Glutamatergic neuron (in vitro differentiated cells): ENCODE measurements around the gene CRIP1. TPM values are rescaled to one million over a fixed set of nuclear protein-coding genes. Genes with fewer than 3 reads are reported as not detected.

Experiments used
- DNase-seq: peaks from one replicate; pipeline ENCODE4 v3.0.0; 2022
- H3K27ac Mint-ChIP-seq: one replicate; pipeline ENCODE4 v1.8.0; 2020; ENCODE audit warnings: mild to moderate bottlenecking, mixed read lengths, inconsistent platforms; ENCODE audit not compliant: unreplicated experiment
- H3K27me3 Mint-ChIP-seq: one replicate; pipeline ENCODE4 v1.8.0; 2020; ENCODE audit warnings: mild to moderate bottlenecking, moderate library complexity, mixed read lengths, inconsistent platforms; ENCODE audit not compliant: unreplicated experiment
- H3K36me3 Mint-ChIP-seq: one replicate; pipeline ENCODE4 v1.8.0; 2020; ENCODE audit warnings: mild to moderate bottlenecking, mixed read lengths, inconsistent platforms; ENCODE audit not compliant: unreplicated experiment
- H3K4me1 Mint-ChIP-seq: one replicate; pipeline ENCODE4 v1.8.0; 2020; ENCODE audit warnings: mild to moderate bottlenecking, low read depth, mixed read lengths, inconsistent platforms; ENCODE audit not compliant: unreplicated experiment
- H3K4me3 Mint-ChIP-seq: one replicate; pipeline ENCODE4 v1.8.0; 2020; ENCODE audit warnings: mild to moderate bottlenecking, mixed read lengths, inconsistent platforms; ENCODE audit not compliant: unreplicated experiment
- H3K9me3 Mint-ChIP-seq: one replicate; pipeline ENCODE4 v1.8.0; 2020; ENCODE audit warnings: mild to moderate bottlenecking, moderate library complexity, mixed read lengths, inconsistent platforms; ENCODE audit not compliant: unreplicated experiment
- total RNA-seq: library from RNA; stranded (reverse); fragmentation: NEBNext Ultra II Directional; extraction: Animal tissue kit (Norgen Biotek cat#: 25700); gene quantifications from one replicate; pipeline ENCODE4 v1.2.1, GENCODE V29; 2021; ENCODE audit not compliant: unreplicated experiment
- TF ChIP-seq, protein P1 (sequence below): fragments of 200-600 bp; sonication (generic); IDR thresholded peaks from one replicate; pipeline ENCODE4 v1.5.0; 2021; ENCODE audit not compliant: partially characterized antibody, unreplicated experiment

Gene CRIP1
- total RNA-seq, 1 donor from 2014 or later, result 49.3 TPM

DNA sequence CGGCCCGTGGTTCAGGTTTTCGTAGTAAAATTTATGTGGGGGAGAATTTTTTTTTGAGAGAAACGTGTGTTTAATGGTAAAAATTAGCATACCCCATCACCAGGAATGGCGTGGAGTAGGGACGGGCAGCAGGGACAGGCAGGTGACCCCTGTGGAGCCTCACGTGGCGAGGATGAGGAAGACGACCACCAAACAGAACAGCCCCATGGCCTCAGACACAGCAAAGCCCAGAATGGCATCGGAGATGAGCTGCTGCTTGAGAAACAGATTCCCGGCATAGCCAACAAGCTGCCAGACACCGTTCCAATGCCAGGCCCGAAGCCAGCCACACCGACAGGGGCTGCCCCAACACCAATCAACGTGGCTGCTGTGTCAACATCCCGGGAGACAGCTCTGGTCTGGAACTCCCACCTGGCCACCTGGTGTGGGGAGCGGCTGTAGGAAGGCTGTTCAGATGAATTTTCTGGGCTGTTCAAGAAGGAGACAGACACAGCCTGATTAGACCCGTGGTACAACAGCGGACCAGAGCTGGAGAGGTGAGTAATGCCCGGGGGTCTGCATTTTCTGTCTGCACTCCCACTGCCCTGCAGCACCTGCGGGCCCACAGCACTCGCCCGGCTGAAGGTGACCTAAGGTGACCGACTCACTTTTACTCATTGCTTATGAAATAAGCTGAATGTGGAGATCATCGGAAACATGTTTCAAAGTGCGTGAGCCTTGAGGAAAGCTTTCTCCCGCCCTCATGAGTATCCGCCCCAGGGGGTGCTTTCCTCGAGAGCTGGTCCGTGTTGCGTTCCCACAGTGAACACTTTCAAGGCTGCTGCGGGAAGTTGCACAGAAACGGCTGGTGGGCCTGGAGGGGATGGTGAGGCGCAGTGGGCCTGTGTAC lies 50.2 kb downstream of the CRIP1 start:
- DNase-seq, result no peak
- H3K36me3 Mint-ChIP-seq, result no peaks in the 10 kb centered on the region
- peaks cover 15% of the 10 kb centered on the region for H3K27me3 Mint-ChIP-seq
- no peak overlapping the region for H3K4me3 Mint-ChIP-seq
- H3K4me1 Mint-ChIP-seq, result no peaks in the 10 kb centered on the region
- H3K27ac Mint-ChIP-seq, result no peak overlapping the region
- peaks cover 13% of the 10 kb centered on the region for H3K9me3 Mint-ChIP-seq
- TF ChIP-seq, protein P1, sequence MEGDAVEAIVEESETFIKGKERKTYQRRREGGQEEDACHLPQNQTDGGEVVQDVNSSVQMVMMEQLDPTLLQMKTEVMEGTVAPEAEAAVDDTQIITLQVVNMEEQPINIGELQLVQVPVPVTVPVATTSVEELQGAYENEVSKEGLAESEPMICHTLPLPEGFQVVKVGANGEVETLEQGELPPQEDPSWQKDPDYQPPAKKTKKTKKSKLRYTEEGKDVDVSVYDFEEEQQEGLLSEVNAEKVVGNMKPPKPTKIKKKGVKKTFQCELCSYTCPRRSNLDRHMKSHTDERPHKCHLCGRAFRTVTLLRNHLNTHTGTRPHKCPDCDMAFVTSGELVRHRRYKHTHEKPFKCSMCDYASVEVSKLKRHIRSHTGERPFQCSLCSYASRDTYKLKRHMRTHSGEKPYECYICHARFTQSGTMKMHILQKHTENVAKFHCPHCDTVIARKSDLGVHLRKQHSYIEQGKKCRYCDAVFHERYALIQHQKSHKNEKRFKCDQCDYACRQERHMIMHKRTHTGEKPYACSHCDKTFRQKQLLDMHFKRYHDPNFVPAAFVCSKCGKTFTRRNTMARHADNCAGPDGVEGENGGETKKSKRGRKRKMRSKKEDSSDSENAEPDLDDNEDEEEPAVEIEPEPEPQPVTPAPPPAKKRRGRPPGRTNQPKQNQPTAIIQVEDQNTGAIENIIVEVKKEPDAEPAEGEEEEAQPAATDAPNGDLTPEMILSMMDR, result no peak

DNA sequence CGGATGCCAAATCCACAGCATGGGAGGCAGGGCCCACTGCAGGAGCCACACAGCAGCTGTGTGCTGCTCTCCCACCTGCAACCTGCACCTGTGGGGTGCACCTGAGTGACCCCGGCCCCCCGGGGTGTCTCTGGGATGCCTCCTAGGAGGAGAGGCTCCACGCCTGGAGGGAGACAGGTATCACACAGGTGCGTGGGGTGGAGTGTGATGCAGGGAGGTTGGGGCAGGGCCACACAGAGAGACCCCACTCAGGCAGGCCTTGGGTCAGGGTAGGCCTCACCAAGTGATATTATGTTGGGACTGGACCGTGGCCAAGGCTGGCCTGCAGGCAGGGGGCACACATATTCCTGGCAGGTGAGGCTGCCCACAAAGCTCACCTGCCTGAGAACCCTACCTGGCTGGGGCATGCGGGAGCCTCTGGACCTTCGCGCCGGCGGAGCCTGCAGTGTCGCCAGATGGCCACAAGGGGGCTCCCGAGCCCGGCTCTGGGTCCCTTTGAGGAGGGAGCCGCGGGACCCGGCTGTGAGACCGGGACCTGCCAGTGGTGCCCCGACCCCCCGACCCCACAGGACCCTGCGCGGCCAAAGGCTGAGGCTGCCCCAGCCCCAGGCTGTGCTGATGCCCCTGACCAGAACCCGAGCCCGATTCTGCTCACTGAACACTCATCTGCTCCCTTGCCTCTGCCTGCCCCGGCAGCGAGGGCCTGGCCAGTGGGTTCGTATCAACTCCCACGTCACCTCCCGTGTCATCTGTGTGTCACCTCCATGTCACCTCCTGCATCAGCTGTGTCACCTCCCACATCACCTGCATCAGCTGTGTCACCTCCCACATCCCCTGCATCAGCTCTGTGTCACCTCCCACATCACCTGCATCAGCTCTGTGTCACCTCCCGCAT lies 51.1 kb downstream of the CRIP1 start:
- TF ChIP-seq, protein P1, result peak; percentile 88
- H3K27ac Mint-ChIP-seq, result no peak overlapping the region
- peak; percentile 56 for DNase-seq
- H3K9me3 Mint-ChIP-seq, result peaks cover 13% of the 10 kb centered on the region
- no peaks in the 10 kb centered on the region for H3K4me1 Mint-ChIP-seq
- H3K4me3 Mint-ChIP-seq, result no peak overlapping the region
- peaks cover 13% of the 10 kb centered on the region for H3K27me3 Mint-ChIP-seq
- no peaks in the 10 kb centered on the region for H3K36me3 Mint-ChIP-seq

Other genes with a start within 250 kb of the CRIP1 start
- 36.3 TPM for gene BTBD6, start 238.4 kb upstream of the CRIP1 start, total RNA-seq
- 54.6 TPM for gene BRF1, start 185.9 kb upstream of the CRIP1 start, total RNA-seq
- gene PACS2, start 172.1 kb upstream of the CRIP1 start, total RNA-seq, result 263 TPM
- gene TEX22, start 88.3 kb upstream of the CRIP1 start, total RNA-seq, result 2.7 TPM
- gene MTA1, start 67.1 kb upstream of the CRIP1 start, total RNA-seq, result 261 TPM
- gene CRIP2, start 12.1 kb upstream of the CRIP1 start, total RNA-seq, result 78.5 TPM
- gene TEDC1, start 4.4 kb downstream of the CRIP1 start, total RNA-seq, result 13.8 TPM
- gene TMEM121, start 39.7 kb downstream of the CRIP1 start, total RNA-seq, result 2.7 TPM